Heart left ventricle (tissue), 13 donors: ENCODE data around the gene PEAK1.
"Not testable (repeated sequence)": the region's sequence is repeated elsewhere in the genome, so short reads cannot be mapped to it uniquely, and the experiment has no call there.

Experiments
- CTCF ChIP-seq, 12 donors: fragments of 200-600 bp; sonication (generic) in 4 of 12; IDR thresholded peaks; one replicate each; pipeline versions ENCODE4 v1.5.0 to v1.8.0; 2018 to 2022; ENCODE audit warnings: antibody characterized with exemption in 12 of 12, mild to moderate bottlenecking in 5 of 12
- POLR2A ChIP-seq, 2 donors: fragments of 450-650 bp; IDR thresholded peaks; one replicate each; pipeline ENCODE4 v1.6.1; 2017; ENCODE audit warnings: antibody characterized with exemption in 2 of 2, mild to moderate bottlenecking in 2 of 2, moderate library complexity in 2 of 2
- donor health status: ischemic (EF 13 %, LVEDD 7.1; RV severe dilation, severe dysfunction).
- donor health status: DM: no; HTN: yes; CAD: no.
- donor health status: DM: no; HTN: no; CAD: no.
- donor health status: ischemic (EF 25% LVEDD 6.9; RV normal size, moderate dysfunction).
- donor health status: ischemic (EF 25% LVEDD 5.7; RV mildly dilated, moderate dysfunction).
- donor health status: ischemic (EF 35%, LVEDD 5.7; RV mildly dilated, moderate dysfunction).
- donor health status: nonischemic (EF 11% LVEDD 7.7; RV severe dilation, severe dysfunction).
- donor health status: DM: yes; HTN: yes; CAD: no.
- donor health status: PGD.
- donor health status: ischemic (EF 29% LVEDD 5.4; RV normal size, mild dysfunction).
- donor health status: nonischemic (EF 23%, LVEDD 6.1; RV moderate dilation, normal function).

- TF ChIP-seq CTCF, POLR2A (IDR thresholded peaks at IDR 0.05): not testable (repeated sequence)
Observed at GRCh38 chr15:77410157-77410500, 9.8 kb downstream of the PEAK1 start.
